Central memory CD8-positive, alpha-beta T cell (primary cell): ENCODE results near the gene DEPDC1B.
"Not testable (repeated sequence)": the region's sequence is repeated elsewhere in the genome, so short reads cannot be mapped to it uniquely, and the experiment has no call there.

ENCODE experiments used
- ATAC-seq: fragments of 150-1000 bp; cut with Tn5 transposase; replicated peaks from 2 replicates; pipeline ENCODE4 v1.10.0; 2022; ENCODE audit warnings: mild to moderate bottlenecking, moderate FRiP score, moderate number of reproducible peaks; ENCODE audit not compliant: poor library complexity, severe bottlenecking; ENCODE audit errors: extremely low read depth
- DNase-seq, 2 donors: peaks; one replicate each; pipeline ENCODE4 v3.0.0; 2021; ENCODE audit warnings: low spot score in 2 of 2
- H3K27ac Mint-ChIP-seq: one replicate; pipeline ENCODE4 v1.8.0; 2022; ENCODE audit warnings: low read depth, mild to moderate bottlenecking, moderate library complexity, mixed read lengths
- H3K27me3 Mint-ChIP-seq: one replicate; pipeline ENCODE4 v1.8.0; 2022; ENCODE audit warnings: mixed read lengths
- H3K36me3 Mint-ChIP-seq: one replicate; pipeline ENCODE4 v1.8.0; 2022; ENCODE audit warnings: mild to moderate bottlenecking, moderate library complexity, mixed read lengths; ENCODE audit not compliant: insufficient read depth
- H3K4me1 Mint-ChIP-seq: one replicate; pipeline ENCODE4 v1.8.0; 2022; ENCODE audit warnings: mixed read lengths
- H3K4me3 Mint-ChIP-seq: one replicate; pipeline ENCODE4 v1.8.0; 2022; ENCODE audit warnings: mild to moderate bottlenecking, moderate library complexity, mixed read lengths
- H3K9me3 Mint-ChIP-seq: one replicate; pipeline ENCODE4 v1.8.0; 2022; ENCODE audit warnings: mixed read lengths

Gene DEPDC1B, protein sequence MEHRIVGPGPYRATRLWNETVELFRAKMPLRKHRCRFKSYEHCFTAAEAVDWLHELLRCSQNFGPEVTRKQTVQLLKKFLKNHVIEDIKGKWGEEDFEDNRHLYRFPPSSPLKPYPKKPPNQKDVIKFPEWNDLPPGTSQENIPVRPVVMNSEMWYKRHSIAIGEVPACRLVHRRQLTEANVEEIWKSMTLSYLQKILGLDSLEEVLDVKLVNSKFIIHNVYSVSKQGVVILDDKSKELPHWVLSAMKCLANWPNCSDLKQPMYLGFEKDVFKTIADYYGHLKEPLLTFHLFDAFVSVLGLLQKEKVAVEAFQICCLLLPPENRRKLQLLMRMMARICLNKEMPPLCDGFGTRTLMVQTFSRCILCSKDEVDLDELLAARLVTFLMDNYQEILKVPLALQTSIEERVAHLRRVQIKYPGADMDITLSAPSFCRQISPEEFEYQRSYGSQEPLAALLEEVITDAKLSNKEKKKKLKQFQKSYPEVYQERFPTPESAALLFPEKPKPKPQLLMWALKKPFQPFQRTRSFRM

DNA sequence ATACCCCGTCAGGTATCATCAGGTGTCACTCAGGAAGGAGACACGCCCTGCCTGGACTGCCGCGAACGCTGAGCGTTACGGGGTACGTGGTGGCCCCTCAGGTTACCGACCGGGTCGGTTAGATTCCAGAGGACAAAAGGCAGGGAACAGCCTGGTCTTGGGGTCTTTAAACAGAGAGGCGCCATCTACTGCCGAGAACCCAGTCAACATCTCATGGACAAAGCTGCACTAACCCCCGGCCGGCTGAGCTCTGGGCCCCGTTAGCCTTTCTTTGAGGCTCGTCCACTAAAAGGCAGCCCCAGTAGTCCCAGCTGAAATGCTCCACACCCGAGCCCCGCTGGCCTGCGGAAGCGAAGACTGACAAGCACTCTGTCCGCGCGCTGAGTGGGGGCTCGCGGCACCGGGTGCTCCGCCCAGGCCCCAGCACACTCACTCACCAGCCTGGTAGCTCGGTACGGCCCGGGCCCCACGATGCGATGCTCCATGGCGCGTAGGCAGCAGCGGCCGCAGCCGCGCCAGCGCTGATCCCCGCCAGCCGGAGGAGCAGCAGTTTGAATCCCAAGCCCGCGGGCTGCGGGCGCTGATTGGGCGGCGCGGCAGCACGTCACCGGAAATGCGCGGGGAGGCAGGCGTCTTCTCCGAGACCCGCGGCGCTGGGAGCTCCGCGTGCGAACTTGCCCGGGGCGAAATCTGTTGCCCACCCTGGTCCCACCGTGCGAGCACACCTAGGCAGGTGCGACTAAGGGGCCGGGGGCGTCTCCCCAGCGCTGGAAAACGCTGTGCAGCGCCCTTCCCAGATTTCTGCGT lies at the start of gene DEPDC1B:
Gene DEPDC1B, minus strand, starts transcription at position 558 of the 807 bp plus-strand sequence. Its CDS starts 73 bp downstream, at position 485.
- H3K27ac Mint-ChIP-seq = peak within 1 kb of the TSS; percentile 78
- H3K4me3 Mint-ChIP-seq = peak within 1 kb of the TSS; percentile 89
- no peaks in the 10 kb centered on the region for H3K27me3 Mint-ChIP-seq
- ATAC-seq (peak; percentile 87), DNase-seq (peak; percentile 73 to 74)
- no peaks in the 10 kb centered on the region for H3K9me3 Mint-ChIP-seq
- H3K36me3 Mint-ChIP-seq = peaks cover 2% of the 10 kb centered on the region
- peaks cover 22% of the 10 kb centered on the region for H3K4me1 Mint-ChIP-seq

DNA sequence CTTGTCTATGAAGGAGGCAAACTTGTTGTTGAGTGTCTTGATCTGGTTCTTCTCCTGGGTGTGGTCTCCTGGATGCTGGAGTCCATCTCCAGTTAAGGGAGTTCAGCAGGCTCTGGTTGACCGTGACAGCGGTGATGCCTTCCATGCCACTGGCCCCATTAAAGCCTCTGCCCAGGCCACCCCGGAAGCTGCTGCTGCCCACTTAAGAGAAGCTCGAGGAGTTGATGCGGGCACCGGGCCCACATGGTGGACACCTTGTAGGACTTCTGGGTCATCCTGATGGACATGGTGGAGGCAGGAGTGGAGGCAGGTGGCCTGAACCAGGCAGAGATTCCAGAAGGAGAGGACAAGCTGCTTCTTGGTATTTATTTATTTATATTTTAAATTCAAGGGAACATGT lies 44.7 kb upstream of the DEPDC1B start:
- Mint-ChIP-seq H3K27ac (no peak overlapping the region), H3K4me3 (no peak overlapping the region)
- no peak for ATAC-seq

DNA sequence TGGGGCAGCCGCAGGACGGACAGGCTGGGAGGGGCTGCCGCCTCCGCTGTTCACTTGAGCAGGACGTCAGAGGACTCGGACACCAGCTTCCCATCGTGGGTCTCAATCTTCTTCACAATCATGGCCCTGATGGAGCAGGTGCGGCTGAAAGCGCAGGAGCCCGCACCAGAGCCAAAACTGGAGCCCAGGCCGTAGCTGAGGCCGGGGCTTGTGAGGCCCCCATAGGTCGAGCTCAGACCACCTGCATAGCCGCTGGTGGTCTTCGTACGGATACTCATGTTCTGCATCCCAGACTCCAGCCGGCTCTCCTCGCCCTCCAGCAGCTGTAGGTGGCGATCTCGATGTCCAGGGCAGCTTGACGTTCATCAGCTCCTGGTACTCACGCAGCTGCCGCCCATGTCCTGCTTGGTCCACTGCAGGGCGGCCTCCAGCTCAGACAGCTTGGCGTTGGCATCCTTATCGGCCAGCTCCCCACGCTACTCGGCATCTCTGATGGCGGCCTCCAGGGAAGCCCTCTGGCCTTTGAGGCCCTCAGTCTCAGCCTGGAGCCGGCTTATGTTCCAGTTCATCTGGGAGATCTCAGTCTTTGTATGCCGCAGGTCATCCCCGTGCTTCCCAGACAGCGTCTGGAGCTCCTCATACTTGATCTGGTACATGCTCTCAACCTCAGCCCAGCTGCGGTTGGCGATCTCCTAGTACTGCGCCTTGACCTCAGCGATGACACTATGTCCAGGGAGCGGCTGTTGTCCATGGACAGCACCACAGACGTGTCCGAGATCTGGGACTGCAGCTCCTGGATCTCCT lies 43.7 kb upstream of the DEPDC1B start:
- Mint-ChIP-seq H3K4me1 (no peaks in the 10 kb centered on the region), H3K36me3 (no peaks in the 10 kb centered on the region), H3K27ac (no peak overlapping the region), H3K27me3 (peaks cover 35% of the 10 kb centered on the region), H3K9me3 (peaks cover 17% of the 10 kb centered on the region), H3K4me3 (no peak overlapping the region)
- DNase-seq = no peak
- no peak for ATAC-seq

More for the DNA sequence above, 44.7 kb upstream of the DEPDC1B start:
- H3K4me1 Mint-ChIP-seq = no peaks in the 10 kb centered on the region
- peaks cover 10% of the 10 kb centered on the region for H3K9me3 Mint-ChIP-seq
- H3K36me3 Mint-ChIP-seq = no peaks in the 10 kb centered on the region
- DNase-seq = no peak
- H3K27me3 Mint-ChIP-seq = peaks cover 35% of the 10 kb centered on the region

DNA sequence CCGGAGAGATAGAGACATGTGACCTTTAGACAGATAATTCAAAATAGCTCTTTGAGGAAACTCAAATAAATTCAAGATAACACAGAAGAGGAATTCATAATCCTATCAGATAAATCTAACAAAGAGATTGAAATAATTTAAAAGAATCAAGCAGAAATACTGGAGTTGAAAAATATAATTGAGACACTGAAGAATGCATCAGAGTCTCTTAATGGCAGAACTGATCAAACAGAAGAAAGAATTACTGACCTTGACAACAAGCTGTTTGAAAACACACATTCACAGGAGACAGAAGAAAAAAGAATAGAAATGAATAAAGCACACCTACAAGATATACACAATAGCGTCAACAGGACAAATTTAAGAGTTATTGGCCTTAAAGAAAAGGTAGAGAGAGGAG lies 40.4 kb upstream of the DEPDC1B start:
- Mint-ChIP-seq H3K27ac (no peak overlapping the region), H3K36me3 (no peaks in the 10 kb centered on the region), H3K9me3 (peaks cover 17% of the 10 kb centered on the region), H3K4me1 (no peaks in the 10 kb centered on the region), H3K27me3 (peaks cover 38% of the 10 kb centered on the region), H3K4me3 (no peak overlapping the region)
- ATAC-seq (no peak), DNase-seq (no peak)

DNA sequence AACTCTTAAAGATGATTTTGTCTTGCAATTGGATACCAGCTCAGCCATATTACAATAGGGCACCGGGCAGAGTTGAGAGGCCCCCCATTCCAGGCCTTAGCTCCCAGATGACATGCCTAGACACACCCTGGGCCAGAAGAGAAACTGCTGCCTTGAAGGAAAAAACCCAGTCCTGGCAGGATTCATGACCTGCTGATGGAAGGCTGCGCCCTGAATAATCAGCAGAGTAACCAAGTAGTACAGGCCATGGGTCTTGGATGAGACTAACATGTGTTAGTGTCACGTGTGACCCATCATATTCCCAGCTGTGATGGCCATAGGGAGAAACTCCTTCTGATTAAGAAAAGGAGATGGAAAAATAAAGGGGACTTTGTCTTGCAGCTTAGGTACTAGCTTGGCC lies 39.0 kb upstream of the DEPDC1B start:
- no peak overlapping the region for H3K4me3 Mint-ChIP-seq
- peaks cover 29% of the 10 kb centered on the region for H3K27me3 Mint-ChIP-seq
- H3K9me3 Mint-ChIP-seq = peaks cover 17% of the 10 kb centered on the region
- no peak for ATAC-seq
- no peak overlapping the region for H3K27ac Mint-ChIP-seq
- no peak for DNase-seq
- H3K36me3 Mint-ChIP-seq = no peaks in the 10 kb centered on the region
- no peaks in the 10 kb centered on the region for H3K4me1 Mint-ChIP-seq

DNA sequence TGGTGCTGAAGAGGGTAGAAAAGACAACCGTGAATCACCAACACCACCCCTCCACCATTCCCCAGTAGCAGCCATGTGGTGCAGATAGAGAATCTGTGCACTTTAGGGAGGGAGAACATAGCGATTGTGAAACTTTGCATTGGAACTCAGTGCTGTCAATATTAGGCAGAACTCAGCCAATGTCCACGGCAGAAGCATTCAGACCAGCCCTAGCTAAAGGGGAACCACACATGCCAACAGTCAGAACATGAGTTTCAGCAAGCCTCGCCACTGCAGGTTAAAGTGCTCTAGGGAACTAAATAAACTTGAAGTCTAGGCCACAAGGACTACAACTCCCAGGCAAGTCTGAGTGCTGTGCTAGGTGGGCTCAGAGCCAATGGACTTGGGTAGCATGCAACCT lies 38.5 kb upstream of the DEPDC1B start:
- DNase-seq = no peak
- Mint-ChIP-seq H3K9me3 (peaks cover 17% of the 10 kb centered on the region), H3K4me3 (no peak overlapping the region), H3K27me3 (peaks cover 29% of the 10 kb centered on the region), H3K27ac (no peak overlapping the region), H3K4me1 (no peaks in the 10 kb centered on the region), H3K36me3 (no peaks in the 10 kb centered on the region)
- ATAC-seq = no peak

DNA sequence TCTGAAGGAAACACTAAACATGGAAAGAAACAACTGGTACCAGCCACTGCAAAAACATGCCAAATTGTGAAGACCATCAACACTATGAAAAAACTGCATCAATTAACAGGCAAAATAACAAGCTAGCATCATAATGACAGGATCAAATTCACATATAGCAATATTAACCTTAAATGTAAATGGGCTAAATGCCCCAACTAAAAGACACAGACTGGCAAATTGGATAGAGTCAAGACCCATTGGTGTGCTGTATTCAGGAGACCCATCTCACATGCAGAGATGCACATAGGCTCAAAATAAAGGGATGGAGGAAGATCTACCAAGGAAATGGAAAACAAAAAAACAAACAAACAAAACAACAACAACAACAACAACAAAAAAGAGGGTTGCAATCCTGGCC lies 30.9 kb upstream of the DEPDC1B start:
- H3K4me1 Mint-ChIP-seq, H3K27ac Mint-ChIP-seq, H3K4me3 Mint-ChIP-seq, H3K9me3 Mint-ChIP-seq, DNase-seq, H3K36me3 Mint-ChIP-seq, ATAC-seq: not testable (repeated sequence)
- peaks cover 32% of the 10 kb centered on the region for H3K27me3 Mint-ChIP-seq

DNA sequence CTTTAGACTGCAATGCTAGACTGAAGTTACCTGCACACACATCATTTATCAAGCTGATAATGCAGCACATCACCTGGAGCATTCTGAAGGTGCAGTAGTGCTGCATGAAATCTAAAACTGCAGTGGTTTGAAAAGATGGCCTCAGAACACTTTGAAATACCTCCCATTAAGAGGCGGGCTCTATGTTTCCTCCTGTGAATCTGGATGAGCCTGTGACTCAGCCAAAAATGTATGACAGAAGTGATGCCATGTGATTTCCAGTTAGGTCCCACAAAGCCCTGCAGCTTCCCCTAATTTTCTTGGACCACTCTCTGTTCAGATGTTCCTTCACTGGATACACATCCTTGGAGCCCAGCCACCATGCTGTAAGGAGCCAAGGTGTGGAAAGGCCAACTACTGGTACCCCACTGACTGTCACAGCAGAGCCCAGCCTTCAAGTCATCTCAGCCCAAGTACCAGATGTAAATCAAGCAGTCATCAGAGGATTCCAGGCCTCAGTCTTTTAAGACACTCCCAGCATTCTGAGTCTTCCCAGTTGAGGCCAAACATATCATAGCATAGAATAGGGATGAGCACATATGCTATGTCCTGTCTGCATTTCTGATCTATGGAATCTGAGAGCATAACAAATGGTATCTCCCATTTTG lies 27.2 kb upstream of the DEPDC1B start:
- H3K4me1 Mint-ChIP-seq = no peaks in the 10 kb centered on the region
- peaks cover 36% of the 10 kb centered on the region for H3K27me3 Mint-ChIP-seq
- H3K36me3 Mint-ChIP-seq = no peaks in the 10 kb centered on the region
- no peak overlapping the region for H3K27ac Mint-ChIP-seq
- H3K9me3 Mint-ChIP-seq = no peaks in the 10 kb centered on the region
- DNase-seq = no peak
- ATAC-seq = no peak
- no peak overlapping the region for H3K4me3 Mint-ChIP-seq

DNA sequence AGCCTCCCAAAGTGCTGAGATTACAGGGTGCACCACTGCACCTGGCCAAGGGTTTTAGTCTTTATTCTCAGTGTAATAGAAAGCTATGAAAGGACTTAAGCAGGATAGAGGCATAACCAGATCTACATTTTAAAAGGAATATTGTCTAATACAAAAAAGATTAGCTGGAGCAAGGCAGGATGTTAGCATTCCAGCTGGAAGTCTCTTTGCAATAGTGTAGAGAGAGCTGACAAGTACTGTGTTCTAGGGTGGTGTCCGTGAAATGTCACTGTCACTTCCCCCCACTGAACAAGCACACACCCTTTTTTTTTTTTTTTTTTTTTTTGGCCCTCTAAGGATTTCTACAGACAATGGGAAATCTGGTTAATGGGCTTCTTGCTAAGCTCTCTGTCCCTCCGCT lies 24.2 kb upstream of the DEPDC1B start:
- Mint-ChIP-seq H3K27ac (no peak overlapping the region), H3K9me3 (no peaks in the 10 kb centered on the region), H3K27me3 (peaks cover 31% of the 10 kb centered on the region), H3K4me1 (no peaks in the 10 kb centered on the region), H3K36me3 (peaks cover 1% of the 10 kb centered on the region), H3K4me3 (no peak overlapping the region)
- ATAC-seq (no peak), DNase-seq (no peak)

DNA sequence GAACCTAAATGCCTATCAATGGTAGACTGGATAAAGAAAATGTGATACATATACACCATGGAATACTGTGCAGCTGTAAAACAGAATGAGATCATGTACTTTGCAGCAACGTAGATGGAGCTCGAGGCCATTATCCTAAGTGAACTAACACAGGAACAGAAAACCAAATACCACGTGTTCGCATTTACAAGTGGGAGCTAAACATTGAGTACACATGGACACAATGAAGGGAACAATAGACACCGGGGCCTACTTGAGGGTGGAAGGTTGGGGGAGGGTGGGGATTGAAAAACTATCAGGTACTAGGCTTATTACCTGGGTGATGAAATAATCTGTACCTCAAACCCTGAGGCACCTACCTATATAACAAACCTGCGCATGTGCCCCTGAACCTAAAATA lies 22.4 kb upstream of the DEPDC1B start:
- H3K4me3 Mint-ChIP-seq = no peak overlapping the region
- H3K27me3 Mint-ChIP-seq = peaks cover 48% of the 10 kb centered on the region
- H3K4me1 Mint-ChIP-seq = no peaks in the 10 kb centered on the region
- no peaks in the 10 kb centered on the region for H3K9me3 Mint-ChIP-seq
- ATAC-seq = no peak
- H3K27ac Mint-ChIP-seq = no peak overlapping the region
- H3K36me3 Mint-ChIP-seq = peaks cover 1% of the 10 kb centered on the region
- no peak for DNase-seq

DNA sequence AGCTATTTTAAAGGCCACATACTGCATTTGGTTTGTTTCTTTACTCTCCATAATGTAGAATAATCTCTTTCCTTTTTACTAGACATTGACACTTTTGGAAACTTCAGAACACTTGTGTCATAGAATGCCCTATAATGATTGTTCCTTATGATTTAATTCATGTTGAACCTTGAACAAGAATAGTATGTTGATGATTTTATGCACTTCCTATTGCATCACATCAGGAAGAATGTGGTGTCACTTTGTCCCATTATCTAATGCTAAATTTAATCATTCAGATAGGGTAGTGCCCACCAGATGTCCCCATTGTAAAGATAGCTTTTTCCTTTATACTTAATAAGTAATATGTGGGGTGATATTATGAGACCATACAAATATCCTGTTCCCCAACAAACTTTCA lies 19.4 kb upstream of the DEPDC1B start:
- no peaks in the 10 kb centered on the region for H3K4me1 Mint-ChIP-seq
- no peak for DNase-seq

More for the DNA sequence above, 19.4 kb upstream of the DEPDC1B start:
- ATAC-seq = no peak
- peaks cover 75% of the 10 kb centered on the region for H3K27me3 Mint-ChIP-seq
- H3K36me3 Mint-ChIP-seq = peaks cover 1% of the 10 kb centered on the region
- no peak overlapping the region for H3K27ac Mint-ChIP-seq
- no peaks in the 10 kb centered on the region for H3K9me3 Mint-ChIP-seq
- H3K4me3 Mint-ChIP-seq = no peak overlapping the region
